Neuron (in vitro differentiated cells): ENCODE measurements around the gene HSPD1.
A peak's percentile ranks its signal among the peaks of the same experiment; 100 is the strongest.
"Not testable (repeated sequence)": the region's sequence is repeated elsewhere in the genome, so short reads cannot be mapped to it uniquely, and the experiment has no call there.

Experiments
- H2AFZ ChIP-seq: one replicate; pipeline ENCODE4 v1.6.1; 2013; ENCODE audit warnings: low read depth, mild to moderate bottlenecking, inconsistent platforms, low read length, moderate library complexity
- H3K27me3 ChIP-seq: one replicate; pipeline ENCODE4 v1.6.1; 2013; ENCODE audit warnings: low read length; ENCODE audit not compliant: insufficient read depth
- H3K36me3 ChIP-seq: one replicate; pipeline ENCODE4 v1.6.1; 2013; ENCODE audit warnings: low read length; ENCODE audit not compliant: insufficient read depth
- H3K4me1 ChIP-seq: one replicate; pipeline ENCODE4 v1.6.1; 2013; ENCODE audit warnings: low read length; ENCODE audit not compliant: insufficient read depth
- H3K4me3 ChIP-seq: 2 replicates; pipeline ENCODE4 v1.5.1; 2013; ENCODE audit warnings: mild to moderate bottlenecking, low read length, moderate library complexity
- H3K9me3 ChIP-seq: one replicate; pipeline ENCODE4 v1.6.1; 2013; ENCODE audit warnings: low read length

HSPD1 gene

DNA sequence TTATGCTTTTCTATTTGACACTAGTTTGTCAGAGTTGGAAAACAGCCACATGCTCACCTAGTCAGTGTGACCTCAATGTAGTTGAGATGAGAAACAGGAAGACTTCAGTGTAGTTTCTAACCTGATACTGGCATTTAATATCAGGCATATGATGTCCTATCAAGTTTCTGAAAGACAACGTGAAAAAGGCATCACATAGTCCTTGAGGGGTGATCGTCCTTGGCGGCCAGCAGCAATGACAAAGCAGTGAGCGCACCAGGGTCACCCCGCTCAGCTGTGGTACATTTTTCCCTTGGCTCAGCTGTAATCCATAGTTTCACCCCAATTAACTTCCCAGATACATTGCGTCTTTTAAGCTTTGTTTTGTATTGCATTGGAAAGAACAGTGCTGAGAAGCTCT, 4.9 kb upstream of the HSPD1 start:
- peaks cover 8% of the 10 kb centered on the region for H3K4me1 ChIP-seq
- H3K27me3 ChIP-seq, result no peaks in the 10 kb centered on the region
- H3K36me3 ChIP-seq, result peaks cover 39% of the 10 kb centered on the region
- H2AFZ ChIP-seq, result no peak overlapping the region
- no peaks in the 10 kb centered on the region for H3K9me3 ChIP-seq
- H3K4me3 ChIP-seq, result no peak overlapping the region

DNA sequence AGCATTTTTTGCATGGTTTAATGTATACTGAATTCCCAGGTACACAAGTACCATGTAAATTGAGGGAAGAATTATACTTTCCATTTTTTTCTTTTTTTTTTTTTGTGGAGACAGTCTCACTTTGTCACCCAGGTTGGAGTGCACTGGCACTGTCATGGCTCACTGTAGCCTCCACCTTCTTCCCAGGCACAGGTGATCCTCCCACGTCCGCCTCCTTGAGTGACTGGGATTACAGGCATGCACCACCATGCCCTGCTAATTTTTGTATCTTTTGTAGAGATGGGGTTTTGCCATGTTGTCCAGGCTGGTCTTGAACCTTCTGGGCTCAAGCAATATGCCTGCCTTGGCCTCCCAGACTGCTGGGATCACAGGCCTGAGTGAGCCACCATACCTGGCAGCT, 4.4 kb upstream of the HSPD1 start:
- H3K4me1 ChIP-seq, result peaks cover 8% of the 10 kb centered on the region
- no peaks in the 10 kb centered on the region for H3K9me3 ChIP-seq
- no peak overlapping the region for H2AFZ ChIP-seq
- no peaks in the 10 kb centered on the region for H3K27me3 ChIP-seq
- no peak overlapping the region for H3K4me3 ChIP-seq
- H3K36me3 ChIP-seq, result peaks cover 37% of the 10 kb centered on the region

DNA sequence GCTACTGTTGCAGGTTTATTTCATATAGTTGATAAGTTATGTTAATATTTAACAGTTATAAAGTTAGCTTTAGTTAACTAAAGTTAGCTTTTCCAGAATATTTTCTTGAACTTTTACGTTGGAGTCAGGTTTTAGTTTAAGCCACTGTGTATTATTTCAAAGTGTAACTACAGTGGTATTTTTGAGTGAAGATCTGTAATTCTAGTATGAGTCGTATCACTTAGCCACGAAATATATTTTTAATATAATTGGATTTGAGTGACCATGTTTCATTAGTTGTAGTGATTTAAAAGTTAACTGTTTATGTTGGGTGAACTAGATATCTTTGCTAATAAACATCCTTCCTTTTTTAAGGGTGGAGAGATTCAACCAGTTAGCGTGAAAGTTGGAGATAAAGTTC, 3.0 kb upstream of the HSPD1 start:
- Histone ChIP-seq H3K4me3 (no peak overlapping the region), H3K36me3 (peaks cover 40% of the 10 kb centered on the region), H3K4me1 (peaks cover 15% of the 10 kb centered on the region), H3K27me3 (no peaks in the 10 kb centered on the region), H3K9me3 (no peaks in the 10 kb centered on the region), H2AFZ (no peak overlapping the region)

DNA sequence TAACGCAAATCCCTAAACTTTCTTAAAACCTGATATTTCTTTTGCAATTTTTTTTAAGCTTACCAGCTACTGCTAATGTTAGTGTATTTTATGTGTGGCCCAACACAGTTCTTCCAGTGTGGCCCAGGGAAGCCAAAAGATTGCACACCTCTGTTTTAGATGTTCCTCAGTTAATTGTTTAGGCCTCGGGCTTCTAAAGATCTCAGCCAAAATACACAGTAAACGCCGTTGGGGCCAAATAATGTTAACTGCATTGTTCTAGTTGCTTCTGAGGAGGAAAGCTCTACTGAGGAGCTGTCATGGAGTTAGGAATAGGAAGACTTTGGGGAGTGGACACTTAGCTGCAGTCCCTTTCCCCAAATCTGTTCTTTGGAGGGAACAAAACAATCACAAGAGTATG, 2.6 kb upstream of the HSPD1 start:
- H3K4me1 ChIP-seq, result peaks cover 20% of the 10 kb centered on the region
- H3K4me3 ChIP-seq, result peak overlapping the region; percentile 99
- H3K27me3 ChIP-seq, result no peaks in the 10 kb centered on the region
- H3K9me3 ChIP-seq, result no peaks in the 10 kb centered on the region
- H3K36me3 ChIP-seq, result peaks cover 45% of the 10 kb centered on the region
- no peak overlapping the region for H2AFZ ChIP-seq

DNA sequence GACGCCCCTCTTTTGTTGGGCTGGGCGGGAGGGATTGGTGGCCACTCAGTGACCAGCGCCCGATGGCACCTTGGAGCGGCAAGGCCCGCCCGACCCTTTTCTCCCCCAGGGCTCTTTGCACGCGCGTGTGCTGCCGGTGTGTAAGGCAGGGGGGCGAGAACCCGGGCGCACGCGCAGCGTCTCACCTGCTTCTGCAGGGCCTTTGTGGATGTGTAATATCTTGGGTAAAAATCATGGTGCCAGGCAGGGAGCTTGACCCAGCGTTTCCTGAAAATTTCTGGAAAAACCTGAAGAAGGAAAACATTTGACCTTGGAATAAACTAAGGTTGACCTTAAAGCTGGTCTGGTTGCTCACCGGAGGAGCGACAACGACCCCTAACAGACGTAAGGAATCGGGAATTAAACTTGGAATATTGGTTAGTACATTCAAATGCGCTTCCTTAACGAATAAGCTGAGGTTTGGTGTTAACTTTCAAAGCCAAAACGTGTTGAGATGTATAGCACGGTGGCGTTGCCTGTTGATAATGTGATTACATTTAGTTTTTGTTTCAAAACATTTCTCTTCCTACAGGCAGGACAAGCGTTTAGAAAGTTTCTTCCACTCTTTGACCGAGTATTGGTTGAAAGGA, 977 bp upstream of the HSPD1 start:
- Histone ChIP-seq H3K4me3 (peak overlapping the region; percentile 99), H2AFZ (no peak overlapping the region), H3K27me3 (no peaks in the 10 kb centered on the region), H3K4me1 (peaks cover 32% of the 10 kb centered on the region), H3K9me3 (no peaks in the 10 kb centered on the region), H3K36me3 (peaks cover 61% of the 10 kb centered on the region)

DNA sequence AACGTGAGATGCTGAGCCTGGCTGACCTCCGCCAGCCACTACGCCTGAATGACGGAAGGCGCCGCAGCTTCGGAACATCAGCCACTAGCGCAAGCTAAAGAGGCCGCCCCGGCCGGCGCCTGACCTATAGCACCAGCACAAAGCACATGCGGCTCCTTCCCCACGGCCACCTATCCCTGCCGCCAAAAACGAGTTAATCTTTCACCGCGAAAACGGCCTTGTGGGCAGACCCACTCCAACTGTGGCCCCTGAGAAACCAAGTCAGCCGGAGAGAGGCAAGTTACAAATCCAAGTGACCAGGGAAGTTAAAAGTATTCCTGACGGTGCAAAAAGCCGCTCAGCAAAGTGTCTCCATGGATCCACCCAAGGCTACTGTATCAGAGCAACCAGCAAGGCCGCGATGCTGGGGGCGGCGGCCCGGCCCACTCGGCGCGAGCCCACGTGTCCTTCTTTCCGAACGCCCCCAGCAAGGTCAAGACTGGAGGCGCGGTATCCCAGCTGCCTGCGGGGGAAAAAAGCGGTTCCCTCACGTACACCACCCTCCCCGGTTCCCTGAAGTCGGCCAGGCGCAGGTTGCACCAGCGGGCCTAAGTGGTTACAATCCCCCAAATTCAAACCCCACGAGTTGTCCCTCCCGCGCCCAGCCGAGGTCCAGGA, 575 bp downstream of the HSPD1 start:
- H3K36me3 ChIP-seq, result peaks cover 64% of the 10 kb centered on the region

DNA sequence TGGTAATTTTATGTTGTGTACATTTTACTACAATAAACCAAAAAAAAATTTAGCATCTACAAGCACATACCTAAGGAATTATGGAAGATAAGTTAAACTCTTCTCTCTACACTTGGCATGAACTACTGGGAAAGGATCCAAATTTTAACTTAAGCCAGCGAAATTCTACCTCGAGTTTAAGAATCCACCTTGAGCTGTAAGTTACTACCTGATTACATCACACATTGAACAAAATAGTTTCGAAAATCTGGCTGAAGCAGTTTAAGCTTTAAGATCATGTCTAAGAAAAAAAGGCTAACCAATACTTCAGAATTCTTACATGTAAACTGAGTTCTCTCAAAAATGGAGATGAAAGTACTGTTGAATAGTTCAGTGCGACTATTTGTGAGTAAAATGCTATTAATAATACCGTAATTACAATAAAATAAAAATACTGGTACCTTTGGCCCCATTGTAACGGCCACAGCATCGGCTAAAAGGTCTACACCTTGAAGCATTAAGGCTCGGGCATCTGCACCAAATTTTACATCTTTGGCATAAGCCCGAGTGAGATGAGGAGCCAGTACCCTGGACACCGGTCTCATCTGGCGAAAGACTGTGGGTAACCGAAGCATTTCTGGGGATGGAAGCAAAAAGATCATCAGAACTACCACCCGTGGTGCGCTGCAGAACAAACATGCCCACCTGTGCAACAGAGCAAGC, 1.3 kb downstream of the HSPD1 start:
- H3K27me3 ChIP-seq, result no peaks in the 10 kb centered on the region
- peak overlapping the region; percentile 99 for H3K4me3 ChIP-seq
- H2AFZ ChIP-seq, result no peak overlapping the region
- H3K9me3 ChIP-seq, result no peaks in the 10 kb centered on the region
- peaks cover 64% of the 10 kb centered on the region for H3K36me3 ChIP-seq
- H3K4me1 ChIP-seq, result peaks cover 32% of the 10 kb centered on the region

More for the DNA sequence above, 575 bp downstream of the HSPD1 start:
- no peak overlapping the region for H2AFZ ChIP-seq
- peak overlapping the region; percentile 99 for H3K4me3 ChIP-seq
- no peaks in the 10 kb centered on the region for H3K27me3 ChIP-seq
- H3K4me1 ChIP-seq, result peaks cover 32% of the 10 kb centered on the region
- H3K9me3 ChIP-seq, result no peaks in the 10 kb centered on the region

DNA sequence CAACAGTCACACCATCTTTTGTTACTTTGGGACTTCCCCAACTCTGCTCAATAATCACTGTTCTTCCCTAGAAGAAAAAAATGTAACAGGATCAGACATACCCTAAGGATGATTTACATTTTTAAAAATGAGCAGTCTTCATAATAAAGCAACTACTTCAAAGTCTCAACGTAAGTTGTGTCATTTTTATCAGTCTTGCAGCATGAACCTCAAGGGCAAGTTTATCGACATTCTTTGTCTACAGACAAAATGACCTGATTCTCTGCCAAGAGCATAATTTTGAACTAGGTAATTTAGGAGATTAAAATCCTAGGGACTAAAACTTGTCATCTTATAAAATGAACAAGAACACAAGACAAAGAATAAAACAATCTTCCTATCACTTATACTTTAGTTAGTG, 2.3 kb downstream of the HSPD1 start:
- no peaks in the 10 kb centered on the region for H3K27me3 ChIP-seq

DNA sequence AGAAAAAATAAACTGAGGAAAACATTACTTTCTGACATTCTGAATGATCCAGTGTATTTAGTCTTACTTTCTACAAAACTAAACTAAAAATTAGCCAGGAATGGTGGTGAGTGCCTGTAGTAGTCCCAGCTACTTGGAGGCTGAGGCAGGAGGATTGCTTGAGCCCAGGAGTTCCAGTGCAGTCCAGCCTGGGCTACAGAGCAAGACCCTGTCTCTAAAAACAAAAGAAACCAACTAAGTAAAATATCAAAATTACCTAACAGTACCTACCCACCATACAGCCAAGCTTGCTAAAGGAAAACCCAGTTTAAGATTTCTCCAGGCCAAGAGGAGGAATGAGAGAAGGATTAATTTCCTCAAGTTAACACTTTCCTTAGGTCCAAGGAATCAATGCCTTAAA, 2.9 kb downstream of the HSPD1 start:
- Histone ChIP-seq H3K9me3 (no peaks in the 10 kb centered on the region), H2AFZ (no peak overlapping the region), H3K4me3 (peak overlapping the region; percentile 99), H3K4me1 (peaks cover 26% of the 10 kb centered on the region), H3K27me3 (no peaks in the 10 kb centered on the region), H3K36me3 (peaks cover 63% of the 10 kb centered on the region)

More for the DNA sequence above, 2.3 kb downstream of the HSPD1 start:
- Histone ChIP-seq H3K9me3 (no peaks in the 10 kb centered on the region), H3K4me1 (peaks cover 32% of the 10 kb centered on the region), H3K4me3 (peak overlapping the region; percentile 99), H3K36me3 (peaks cover 62% of the 10 kb centered on the region), H2AFZ (no peak overlapping the region)

DNA sequence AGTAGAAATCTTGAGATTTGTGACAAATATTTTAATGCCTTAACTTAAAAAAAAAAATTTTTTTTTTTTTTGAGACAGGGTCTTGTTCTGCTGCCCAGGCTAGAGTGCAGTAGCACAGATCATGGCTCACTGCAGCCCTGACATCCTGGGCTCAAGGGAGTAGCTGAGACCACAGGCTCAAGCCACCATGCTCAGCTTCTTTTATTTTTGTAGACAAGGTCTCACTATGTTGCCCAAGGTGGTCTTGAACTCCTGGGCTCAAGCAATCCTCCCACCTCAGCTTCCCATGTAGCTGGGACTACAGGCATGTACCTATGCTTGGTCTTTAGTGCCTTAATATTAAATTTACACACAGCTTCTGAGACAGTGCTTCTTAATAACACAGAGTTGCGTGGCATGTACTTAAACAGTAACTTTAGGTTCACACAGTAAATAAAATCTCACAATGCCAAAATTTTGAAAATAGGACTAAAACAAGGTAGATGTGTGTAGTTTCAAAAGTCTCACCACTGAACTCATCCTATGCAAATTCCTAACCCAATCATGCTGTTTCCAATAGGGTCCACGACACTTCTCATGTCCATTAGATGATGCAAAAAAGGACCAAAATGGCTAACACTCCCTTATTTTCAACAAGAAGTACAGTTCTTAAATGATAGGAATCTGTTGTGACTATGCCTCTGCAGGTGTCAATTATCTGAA, 4.1 kb downstream of the HSPD1 start:
- no peak overlapping the region for H3K4me3 ChIP-seq
- peaks cover 70% of the 10 kb centered on the region for H3K36me3 ChIP-seq
- H2AFZ ChIP-seq, result no peak overlapping the region
- no peaks in the 10 kb centered on the region for H3K27me3 ChIP-seq
- H3K9me3 ChIP-seq, result no peaks in the 10 kb centered on the region
- peaks cover 24% of the 10 kb centered on the region for H3K4me1 ChIP-seq

DNA sequence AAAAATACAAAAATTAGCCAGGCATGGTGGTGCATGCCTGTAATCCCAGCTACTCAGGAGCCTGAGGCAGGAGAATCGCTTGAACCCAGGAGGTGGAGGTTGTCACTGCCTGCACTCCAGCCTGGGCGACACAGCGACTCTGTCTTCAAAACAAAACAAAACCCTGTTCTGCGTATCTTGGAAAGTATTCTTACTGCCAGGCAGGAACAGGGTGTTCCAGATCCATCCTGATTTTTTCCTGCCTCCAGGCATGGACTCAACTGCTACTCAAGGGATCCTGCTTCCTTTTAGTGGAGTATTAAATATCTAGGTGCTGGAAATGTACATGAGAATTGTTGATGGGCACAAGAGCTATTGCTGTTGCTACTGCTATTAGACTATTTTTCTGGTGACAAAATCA, 12.3 kb downstream of the HSPD1 start:
- no peaks in the 10 kb centered on the region for H3K27me3 ChIP-seq
- H3K9me3 ChIP-seq, result no peaks in the 10 kb centered on the region
- H2AFZ ChIP-seq, result no peak overlapping the region
- H3K36me3 ChIP-seq, result peaks cover 70% of the 10 kb centered on the region
- no peak overlapping the region for H3K4me3 ChIP-seq
- H3K4me1 ChIP-seq, result no peaks in the 10 kb centered on the region

DNA sequence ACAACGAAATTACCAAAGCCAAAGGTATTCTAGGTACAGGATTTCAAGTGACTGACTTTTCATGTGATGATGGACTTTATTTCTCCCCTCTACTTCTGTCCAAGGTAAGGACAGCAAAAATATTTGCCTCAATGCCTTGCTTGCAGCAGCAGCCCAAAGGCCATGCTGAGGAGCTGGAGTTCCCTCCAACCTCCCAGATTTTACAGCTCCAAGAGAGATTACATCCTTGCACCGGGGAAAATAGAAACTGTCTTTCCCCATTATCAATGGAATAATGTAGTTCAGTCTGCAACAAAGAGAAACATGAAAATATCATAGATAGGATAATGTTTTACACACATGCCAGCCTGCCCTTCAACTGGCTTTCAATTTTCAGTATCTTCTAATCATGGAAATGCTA, 13.5 kb downstream of the HSPD1 start:
- no peaks in the 10 kb centered on the region for H3K4me1 ChIP-seq
- no peaks in the 10 kb centered on the region for H3K27me3 ChIP-seq
- no peak overlapping the region for H2AFZ ChIP-seq
- H3K36me3 ChIP-seq, result peaks cover 57% of the 10 kb centered on the region
- H3K4me3 ChIP-seq, result no peak overlapping the region
- H3K9me3 ChIP-seq, result no peaks in the 10 kb centered on the region

DNA sequence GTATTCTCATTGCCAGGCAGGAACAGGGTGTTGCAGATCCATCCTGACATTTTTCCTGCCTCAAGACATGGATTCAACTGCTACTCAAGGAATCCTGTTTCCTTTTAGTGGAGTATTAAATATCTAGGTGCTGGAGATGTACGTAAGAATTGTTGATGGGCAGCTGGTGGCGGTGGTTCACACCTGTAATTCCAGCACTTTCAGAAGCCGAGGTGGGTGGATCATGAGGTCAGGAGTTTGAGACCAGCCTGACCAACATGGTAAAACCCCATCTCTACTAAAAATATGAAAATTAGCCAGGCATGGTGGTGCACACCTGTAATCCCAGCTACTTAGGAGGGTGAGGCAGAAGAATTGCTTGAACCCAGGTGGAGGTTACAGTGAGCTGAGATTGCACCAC, 15.4 kb downstream of the HSPD1 start:
- not testable (repeated sequence) for H3K27me3 ChIP-seq, H3K4me3 ChIP-seq, H2AFZ ChIP-seq, H3K4me1 ChIP-seq, H3K9me3 ChIP-seq
- H3K36me3 ChIP-seq, result peaks cover 40% of the 10 kb centered on the region
